ENCODE measurements around the gene YTHDC1.

Gene YTHDC1

DNA sequence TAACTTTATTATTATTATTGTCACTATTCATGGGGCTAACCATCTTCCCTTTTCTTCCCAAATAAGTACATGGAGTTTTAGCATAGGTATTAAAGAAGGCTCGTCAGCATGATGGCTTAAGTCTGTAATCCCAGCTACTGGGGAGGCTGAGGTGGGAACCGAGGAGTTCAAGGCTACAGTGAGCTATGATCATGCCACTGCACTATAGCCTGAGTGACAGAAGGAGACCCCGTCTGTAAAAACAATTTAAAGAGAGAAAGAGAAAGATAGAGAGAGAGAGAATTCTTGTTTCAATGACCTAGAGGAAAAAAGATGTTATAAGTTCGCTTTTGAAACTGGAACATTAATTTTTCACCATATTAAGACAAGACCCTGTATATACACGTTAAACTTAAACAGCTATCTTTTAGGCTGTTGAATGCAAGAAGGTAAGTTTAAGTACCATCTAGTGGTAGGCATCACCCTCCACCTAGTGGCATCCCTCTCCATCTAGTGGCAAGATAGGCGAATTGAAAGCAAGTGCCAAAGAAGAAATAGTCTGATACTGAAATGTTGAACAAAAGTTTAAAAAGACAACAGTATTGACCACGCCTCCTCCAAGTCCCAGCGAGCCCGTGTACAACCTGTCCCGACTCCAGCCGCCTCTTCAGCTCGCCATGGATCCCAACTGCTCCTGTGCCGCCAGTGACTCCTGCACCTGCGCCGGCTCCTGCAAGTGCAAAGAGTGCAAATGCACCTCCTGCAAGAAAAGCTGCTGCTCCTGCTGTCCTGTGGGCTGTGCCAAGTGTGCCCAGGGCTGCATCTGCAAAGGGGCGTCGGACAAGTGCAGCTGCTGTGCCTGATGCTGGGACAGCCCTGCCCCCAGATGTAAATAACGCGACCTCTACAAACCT, 26.0 kb upstream of the YTHDC1 start:
- H3K27me3 ChIP-seq (ENCODE audit: insufficient read depth, low read length) = no peaks in the 10 kb centered on the region
- H3K4me1 ChIP-seq (ENCODE audit: insufficient read depth, low read length) = peaks cover 42% of the 10 kb centered on the region
- no peak overlapping the region for H3K9ac ChIP-seq (ENCODE audit: low read depth, low read length)
- H3K27ac ChIP-seq (ENCODE audit: low read depth, low read length) = peak overlapping the region; percentile 10; the same call in 1 of the 2 replicates
- peak overlapping the region; percentile 35 for H3K4me3 ChIP-seq (ENCODE audit: low read length)
- H3K9me3 ChIP-seq (ENCODE audit: insufficient read depth, low read depth, low read length) = no peaks in the 10 kb centered on the region
- no peaks in the 10 kb centered on the region for H3K36me3 ChIP-seq (ENCODE audit: insufficient read depth, low read length)
- WGBS = 14% methylated on average over 17 of the region's 19 CpGs

DNA sequence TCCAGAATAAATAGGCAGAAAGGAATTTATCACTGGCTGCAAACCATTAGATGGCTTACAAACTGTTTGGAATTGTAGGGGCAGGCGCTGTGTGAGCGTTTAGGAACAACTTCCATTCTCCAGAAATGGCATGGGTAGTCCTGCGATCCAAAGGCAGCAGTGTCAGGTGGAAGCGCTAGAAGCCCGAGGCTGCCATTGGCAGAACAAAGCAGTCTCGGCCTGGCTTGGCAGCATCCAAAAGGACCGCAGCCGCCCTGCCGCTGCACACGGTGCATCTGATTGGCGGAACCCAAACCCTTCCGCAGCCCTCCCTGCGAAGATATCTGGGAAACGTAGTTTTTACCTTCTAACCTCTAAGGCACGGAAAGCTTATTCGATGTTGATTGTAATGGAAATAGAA, 23.6 kb upstream of the YTHDC1 start:
- H3K9me3 ChIP-seq (ENCODE audit: insufficient read depth, low read depth, low read length) = no peaks in the 10 kb centered on the region
- H3K4me3 ChIP-seq (ENCODE audit: low read length) = peak overlapping the region; percentile 46
- H3K36me3 ChIP-seq (ENCODE audit: insufficient read depth, low read length) = no peaks in the 10 kb centered on the region
- H3K27me3 ChIP-seq (ENCODE audit: insufficient read depth, low read length) = peaks cover 14% of the 10 kb centered on the region
- H3K9ac ChIP-seq (ENCODE audit: low read depth, low read length) = 0 out of 2 replicates have a peak overlapping the region, but pooled peaks have one; percentile 40
- H3K27ac ChIP-seq (ENCODE audit: low read depth, low read length) = peak overlapping the region; percentile 88; the same call in 1 of the 2 replicates
- WGBS = 8% methylated on average over 16 of the region's 16 CpGs
- H3K4me1 ChIP-seq (ENCODE audit: insufficient read depth, low read length) = peaks cover 38% of the 10 kb centered on the region

DNA sequence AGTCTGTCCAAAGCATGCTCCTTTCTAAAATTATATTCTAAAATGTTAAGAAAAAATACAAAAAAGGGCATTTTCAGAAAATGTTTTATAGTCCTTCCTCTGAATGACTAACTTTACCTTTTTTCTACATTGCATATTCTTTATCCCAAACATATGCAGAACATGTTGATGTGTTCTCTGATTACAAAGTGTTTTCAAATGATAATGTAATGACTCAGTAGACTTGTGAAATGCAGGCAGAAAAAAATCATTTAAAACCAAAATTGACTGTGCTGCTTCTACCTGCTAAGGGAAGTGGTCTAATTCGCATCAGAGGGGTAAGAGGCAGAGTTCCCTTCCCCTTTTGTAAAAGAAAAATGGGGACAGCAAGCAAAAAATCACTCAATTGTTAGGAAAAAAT, 22.7 kb upstream of the YTHDC1 start:
- Histone ChIP-seq H3K9ac (ENCODE audit: low read depth, low read length) (peak overlapping the region; percentile 40), H3K9me3 (ENCODE audit: insufficient read depth, low read depth, low read length) (no peaks in the 10 kb centered on the region), H3K4me1 (ENCODE audit: insufficient read depth, low read length) (peaks cover 42% of the 10 kb centered on the region), H3K27ac (ENCODE audit: low read depth, low read length) (peak overlapping the region; percentile 88; the same call in 1 of the 2 replicates), H3K27me3 (ENCODE audit: insufficient read depth, low read length) (peaks cover 15% of the 10 kb centered on the region), H3K36me3 (ENCODE audit: insufficient read depth, low read length) (no peaks in the 10 kb centered on the region), H3K4me3 (ENCODE audit: low read length) (peak overlapping the region; percentile 46; the same call in 1 of the 2 replicates)
- WGBS = 0% methylated on average over 1 of the region's 1 CpG

DNA sequence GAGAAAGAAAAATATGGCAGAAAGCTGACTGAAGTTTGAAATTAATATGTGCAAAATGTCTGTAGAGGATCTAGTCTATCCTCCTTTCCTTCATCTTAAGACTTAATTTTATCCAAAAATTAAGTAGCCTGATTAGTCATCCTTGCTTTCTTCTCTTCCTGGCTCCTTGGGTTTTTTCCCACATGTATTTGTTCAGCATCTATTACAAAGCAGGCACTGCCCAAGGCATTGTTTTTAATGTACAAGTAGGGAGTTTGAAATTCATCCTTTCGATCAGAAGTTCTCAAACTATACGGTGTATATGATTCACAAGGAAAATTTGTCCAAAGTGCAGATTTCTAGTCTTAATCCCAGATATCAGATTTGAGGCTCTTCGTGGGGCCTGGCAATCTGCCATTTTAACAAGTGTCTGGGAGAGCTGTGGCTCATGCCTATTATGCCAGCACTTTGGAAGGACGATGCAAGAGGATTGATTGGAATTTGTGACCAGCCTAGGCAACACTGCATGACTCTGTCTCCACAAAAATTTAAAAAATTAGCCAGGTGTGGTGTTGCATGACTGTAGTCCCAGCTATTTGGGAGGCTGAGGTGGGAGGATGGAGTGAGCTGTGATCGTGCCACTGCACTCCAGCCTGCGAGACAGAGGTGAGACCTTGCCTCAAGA, 19.4 kb upstream of the YTHDC1 start:
- peaks cover 31% of the 10 kb centered on the region for H3K4me1 ChIP-seq (ENCODE audit: insufficient read depth, low read length)
- no peak overlapping the region for H3K27ac ChIP-seq (ENCODE audit: low read depth, low read length)
- H3K9me3 ChIP-seq (ENCODE audit: insufficient read depth, low read depth, low read length) = peaks cover 10% of the 10 kb centered on the region; the same call in 1 of the 2 replicates
- no peaks in the 10 kb centered on the region for H3K36me3 ChIP-seq (ENCODE audit: insufficient read depth, low read length)
- H3K9ac ChIP-seq (ENCODE audit: low read depth, low read length) = no peak overlapping the region
- no peak overlapping the region for H3K4me3 ChIP-seq (ENCODE audit: low read length)
- peaks cover 25% of the 10 kb centered on the region for H3K27me3 ChIP-seq (ENCODE audit: insufficient read depth, low read length)
- WGBS = 93% methylated on average over 6 of the region's 6 CpGs

DNA sequence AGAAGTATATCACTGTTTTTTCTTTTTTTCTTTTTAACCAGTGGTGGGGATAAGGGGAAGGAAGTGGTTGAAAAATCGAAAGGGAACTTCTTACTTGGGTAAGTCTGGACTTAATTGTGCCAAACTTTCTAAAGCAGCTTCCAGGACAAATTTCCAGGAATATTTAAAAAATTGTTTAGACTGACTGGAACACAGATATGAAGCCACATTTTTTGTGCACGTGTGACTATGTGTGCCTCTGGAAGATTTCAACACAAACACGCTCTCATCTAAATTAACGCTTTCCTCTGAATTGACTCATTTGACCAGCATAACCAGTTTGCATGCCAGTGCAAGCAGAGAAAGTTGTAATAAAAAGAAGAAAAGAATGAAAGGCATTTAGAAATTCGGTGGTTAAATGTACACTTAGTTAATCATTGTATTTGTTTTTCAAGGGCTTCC, 18.8 kb upstream of the YTHDC1 start:
- 91% methylated on average over 5 of the region's 5 CpGs for WGBS
- Histone ChIP-seq H3K36me3 (ENCODE audit: insufficient read depth, low read length) (no peaks in the 10 kb centered on the region), H3K4me1 (ENCODE audit: insufficient read depth, low read length) (peaks cover 31% of the 10 kb centered on the region), H3K27ac (ENCODE audit: low read depth, low read length) (no peak overlapping the region), H3K27me3 (ENCODE audit: insufficient read depth, low read length) (peaks cover 25% of the 10 kb centered on the region), H3K9ac (ENCODE audit: low read depth, low read length) (no peak overlapping the region), H3K4me3 (ENCODE audit: low read length) (no peak overlapping the region), H3K9me3 (ENCODE audit: insufficient read depth, low read depth, low read length) (peaks cover 10% of the 10 kb centered on the region; the same call in 1 of the 2 replicates)

DNA sequence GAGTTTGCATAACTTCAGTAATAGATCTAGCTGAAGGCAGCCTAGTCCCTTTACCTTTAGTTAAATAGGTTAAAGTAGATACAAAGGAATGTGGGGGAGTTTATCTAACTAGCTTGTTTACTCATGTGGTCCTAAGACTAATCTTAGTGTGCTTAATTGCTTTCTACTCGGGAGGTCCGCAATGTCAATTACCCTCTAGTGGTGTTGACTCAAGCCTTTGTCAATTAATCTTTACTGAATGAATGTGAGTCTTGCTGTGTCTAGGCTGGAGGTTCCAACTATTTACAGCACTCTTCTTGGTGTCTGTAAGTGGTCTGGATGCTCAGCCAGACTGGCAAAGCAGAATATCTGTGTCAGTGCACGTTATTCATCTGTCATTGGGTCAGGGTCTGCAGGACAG, 17.9 kb upstream of the YTHDC1 start:
- H3K4me1 ChIP-seq (ENCODE audit: insufficient read depth, low read length) = peaks cover 25% of the 10 kb centered on the region
- no peaks in the 10 kb centered on the region for H3K36me3 ChIP-seq (ENCODE audit: insufficient read depth, low read length)
- no peak overlapping the region for H3K4me3 ChIP-seq (ENCODE audit: low read length)
- H3K27me3 ChIP-seq (ENCODE audit: insufficient read depth, low read length) = peaks cover 25% of the 10 kb centered on the region
- 71% methylated on average over 3 of the region's 3 CpGs for WGBS
- H3K9ac ChIP-seq (ENCODE audit: low read depth, low read length) = no peak overlapping the region
- H3K27ac ChIP-seq (ENCODE audit: low read depth, low read length) = no peak overlapping the region
- peaks cover 10% of the 10 kb centered on the region; the same call in 1 of the 2 replicates for H3K9me3 ChIP-seq (ENCODE audit: insufficient read depth, low read depth, low read length)

DNA sequence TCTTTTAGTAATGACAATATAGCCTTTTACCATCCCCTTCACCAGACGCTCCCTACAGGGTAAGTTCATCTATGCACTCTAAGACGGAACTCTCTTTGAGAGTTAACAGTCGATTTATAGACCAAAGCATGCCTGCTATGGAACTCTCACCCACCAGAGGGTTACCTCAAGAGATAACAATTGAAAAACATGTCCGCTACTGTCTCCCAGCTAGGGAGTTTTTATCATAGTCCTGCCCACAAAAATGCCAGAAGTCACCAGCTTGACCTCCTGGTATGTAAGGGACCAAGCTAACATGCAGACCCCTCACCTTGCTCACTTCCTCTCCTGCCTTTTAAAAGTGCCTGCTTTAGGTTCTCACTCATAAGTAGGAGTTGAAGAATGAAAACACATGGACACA, 16.7 kb upstream of the YTHDC1 start:
- no peak overlapping the region for H3K27ac ChIP-seq (ENCODE audit: low read depth, low read length)
- no peaks in the 10 kb centered on the region for H3K36me3 ChIP-seq (ENCODE audit: insufficient read depth, low read length)
- H3K4me1 ChIP-seq (ENCODE audit: insufficient read depth, low read length) = peaks cover 17% of the 10 kb centered on the region; the same call in 1 of the 2 replicates
- H3K4me3 ChIP-seq (ENCODE audit: low read length) = no peak overlapping the region
- H3K9ac ChIP-seq (ENCODE audit: low read depth, low read length) = no peak overlapping the region
- 94% methylated on average over 4 of the region's 4 CpGs for WGBS
- peaks cover 25% of the 10 kb centered on the region for H3K27me3 ChIP-seq (ENCODE audit: insufficient read depth, low read length)
- H3K9me3 ChIP-seq (ENCODE audit: insufficient read depth, low read depth, low read length) = peaks cover 10% of the 10 kb centered on the region; the same call in 1 of the 2 replicates

DNA sequence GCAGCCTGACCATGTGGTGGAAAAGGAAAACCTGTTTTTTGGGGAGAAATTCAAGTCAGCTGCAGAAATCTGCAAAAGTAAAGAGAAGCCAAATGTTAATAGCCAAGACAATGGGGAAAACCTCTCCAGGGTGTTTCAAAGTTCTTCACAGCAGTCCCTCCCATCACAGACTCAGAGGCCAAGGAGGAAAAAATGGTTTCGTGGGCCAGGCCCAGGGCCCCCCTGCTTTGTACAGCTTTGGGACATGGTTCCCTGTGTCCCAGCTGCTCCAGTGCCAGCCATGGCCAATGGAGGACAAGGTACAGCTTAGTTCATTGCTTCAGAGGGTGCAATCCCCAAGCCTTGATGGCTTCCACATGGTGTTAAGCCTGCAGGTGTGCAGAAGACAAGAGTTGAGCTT, 15.2 kb upstream of the YTHDC1 start:
- Histone ChIP-seq H3K36me3 (ENCODE audit: insufficient read depth, low read length) (no peaks in the 10 kb centered on the region), H3K27me3 (ENCODE audit: insufficient read depth, low read length) (peaks cover 25% of the 10 kb centered on the region), H3K27ac (ENCODE audit: low read depth, low read length) (no peak overlapping the region), H3K9me3 (ENCODE audit: insufficient read depth, low read depth, low read length) (peaks cover 10% of the 10 kb centered on the region; the same call in 1 of the 2 replicates), H3K4me3 (ENCODE audit: low read length) (no peak overlapping the region), H3K9ac (ENCODE audit: low read depth, low read length) (no peak overlapping the region), H3K4me1 (ENCODE audit: insufficient read depth, low read length) (peaks cover 17% of the 10 kb centered on the region; the same call in 1 of the 2 replicates)
- WGBS = 91% methylated on average over 1 of the region's 1 CpG

DNA sequence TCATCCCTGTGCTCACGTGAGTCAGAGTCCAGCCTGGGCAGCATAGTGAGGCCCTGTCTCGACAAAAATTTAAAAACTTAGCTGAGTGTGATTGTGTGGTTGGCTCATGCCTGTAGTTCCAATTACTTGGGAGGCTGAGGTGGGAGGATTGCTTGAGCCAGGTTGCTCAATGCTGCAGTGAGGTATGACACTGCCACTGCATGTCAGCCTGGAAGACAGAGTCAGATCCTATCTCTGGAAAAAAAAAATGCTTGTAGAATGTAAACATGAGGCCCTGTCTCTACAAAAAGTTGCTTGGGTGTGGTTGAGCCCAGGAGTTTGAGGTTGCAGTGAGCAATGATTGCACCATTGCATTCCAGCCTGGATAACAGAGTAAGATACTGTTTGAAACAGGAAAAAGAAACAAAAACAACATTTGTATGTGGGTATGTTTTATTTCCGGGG, 11.3 kb upstream of the YTHDC1 start:
- Histone ChIP-seq H3K4me1 (ENCODE audit: insufficient read depth, low read length) (no peaks in the 10 kb centered on the region), H3K27me3 (ENCODE audit: insufficient read depth, low read length) (peaks cover 2% of the 10 kb centered on the region), H3K27ac (ENCODE audit: low read depth, low read length) (no peak overlapping the region), H3K4me3 (ENCODE audit: low read length) (no peak overlapping the region), H3K9ac (ENCODE audit: low read depth, low read length) (no peak overlapping the region), H3K36me3 (ENCODE audit: insufficient read depth, low read length) (no peaks in the 10 kb centered on the region), H3K9me3 (ENCODE audit: insufficient read depth, low read depth, low read length) (peaks cover 10% of the 10 kb centered on the region; the same call in 1 of the 2 replicates)
- WGBS = 91% methylated on average over 3 of the region's 3 CpGs

DNA sequence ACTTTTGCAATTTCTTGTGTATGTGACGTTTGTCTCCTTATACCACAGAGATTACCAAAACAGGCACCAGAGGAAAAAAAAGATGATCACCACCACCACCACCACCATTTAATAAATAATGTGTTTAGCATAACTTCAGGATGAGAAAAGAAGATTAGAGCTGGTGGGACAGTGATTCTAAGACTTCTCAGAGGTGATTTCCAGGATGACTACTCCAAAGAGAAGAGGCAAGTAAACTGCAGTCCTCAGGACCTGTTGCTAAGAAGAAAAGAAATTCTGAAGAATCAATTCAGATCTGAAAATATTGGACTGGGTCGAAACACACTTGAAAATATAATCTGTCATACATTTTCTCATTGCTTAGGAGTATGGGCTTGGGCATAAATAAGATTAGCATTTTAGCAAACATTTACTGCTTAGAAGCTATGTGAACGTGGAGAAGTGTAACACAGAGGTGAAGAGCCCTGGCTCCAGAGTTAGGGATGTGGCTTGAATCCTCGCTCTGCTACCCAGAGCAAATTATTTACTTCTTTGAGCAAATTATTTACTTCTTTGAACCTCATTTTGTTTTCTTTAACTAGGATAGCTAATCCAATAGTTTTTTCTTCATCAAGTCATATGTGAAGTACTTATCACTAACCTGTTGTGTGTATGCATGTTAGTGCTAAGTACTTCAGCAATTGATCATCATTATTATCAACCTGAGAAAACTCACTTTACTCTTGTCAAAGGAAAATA, 10.5 kb upstream of the YTHDC1 start:
- no peak overlapping the region for H3K9ac ChIP-seq (ENCODE audit: low read depth, low read length)
- H3K36me3 ChIP-seq (ENCODE audit: insufficient read depth, low read length) = no peaks in the 10 kb centered on the region
- no peak overlapping the region for H3K4me3 ChIP-seq (ENCODE audit: low read length)
- no peaks in the 10 kb centered on the region for H3K4me1 ChIP-seq (ENCODE audit: insufficient read depth, low read length)
- WGBS = 95% methylated on average over 4 of the region's 4 CpGs
- H3K9me3 ChIP-seq (ENCODE audit: insufficient read depth, low read depth, low read length) = peaks cover 7% of the 10 kb centered on the region; the same call in 1 of the 2 replicates
- no peak overlapping the region for H3K27ac ChIP-seq (ENCODE audit: low read depth, low read length)
- H3K27me3 ChIP-seq (ENCODE audit: insufficient read depth, low read length) = no peaks in the 10 kb centered on the region
